HG02840 (cell line): Measurements from ENCODE around the gene PPCDC.

Experiments used
- ATAC-seq: cut with Tn5 transposase; IDR thresholded peaks from one replicate; pipeline ENCODE4 v1.9.1; 2021; ENCODE audit warnings: mild to moderate bottlenecking, moderate library complexity, moderate number of reproducible peaks; ENCODE audit not compliant: unreplicated experiment, low FRiP score

PPCDC gene

GRCh38 chr15:75008629-75009326 is 14.6 kb upstream of the PPCDC start:
- peak; percentile 70 for ATAC-seq

- ATAC-seq, result no peak
These were observed 7.0 kb upstream of the PPCDC start for GRCh38 chr15:75016431-75016830.

- ATAC-seq, result no peak
These were observed 3.5 kb upstream of the PPCDC start for GRCh38 chr15:75019916-75020315.

GRCh38 chr15:75021341-75021740 is 2.0 kb upstream of the PPCDC start:
- no peak for ATAC-seq

- ATAC-seq, result no peak
These were observed 608 bp upstream of the PPCDC start for GRCh38 chr15:75022783-75023180.

- no peak for ATAC-seq
These were observed 664 bp downstream of the PPCDC start for GRCh38 chr15:75023872-75024636.

GRCh38 chr15:75025107-75025506 is 1.7 kb downstream of the PPCDC start:
- no peak for ATAC-seq

GRCh38 chr15:75025548-75026260 is 2.3 kb downstream of the PPCDC start:
- no peak for ATAC-seq

- ATAC-seq, result no peak
These were observed 4.2 kb downstream of the PPCDC start for GRCh38 chr15:75027551-75027950.

GRCh38 chr15:75028991-75029377 is 5.6 kb downstream of the PPCDC start:
- ATAC-seq, result peak; percentile 9

GRCh38 chr15:75029378-75030022 is 6.1 kb downstream of the PPCDC start:
- peak; percentile 59 for ATAC-seq

- no peak for ATAC-seq
These were observed 6.6 kb downstream of the PPCDC start for GRCh38 chr15:75030023-75030413.

GRCh38 chr15:75030424-75030823 is 7.0 kb downstream of the PPCDC start:
- no peak for ATAC-seq

- ATAC-seq, result no peak
These were observed 8.5 kb downstream of the PPCDC start for GRCh38 chr15:75031848-75032247.

GRCh38 chr15:75032395-75032794 is 9.0 kb downstream of the PPCDC start:
- ATAC-seq, result no peak

GRCh38 chr15:75033809-75034208 is 10.4 kb downstream of the PPCDC start:
- ATAC-seq, result no peak

GRCh38 chr15:75034615-75035014 is 11.2 kb downstream of the PPCDC start:
- no peak for ATAC-seq

- ATAC-seq, result no peak
These were observed 12.8 kb downstream of the PPCDC start for GRCh38 chr15:75036212-75036616.

GRCh38 chr15:75037685-75038084 is 14.3 kb downstream of the PPCDC start:
- no peak for ATAC-seq

- ATAC-seq, result no peak
These were observed 14.8 kb downstream of the PPCDC start for GRCh38 chr15:75038231-75038630.
